Pancreas (tissue), 10 donors: Measurements from ENCODE around the gene METTL24. TPM values are rescaled to one million over a fixed set of nuclear protein-coding genes. Genes with fewer than 3 reads are reported as not detected.

ENCODE experiments used
- ATAC-seq, 4 donors: fragments of 200-7000 bp; cut with Tn5 transposase; one replicate each; pipeline versions ENCODE4 v1.8.0 to v1.9.1; 2020; ENCODE audit warnings: mild to moderate bottlenecking in 4 of 4, moderate library complexity in 4 of 4
- DNase-seq, 6 donors: peaks; one replicate each; pipeline ENCODE4 v3.0.0-alpha.2; 2020
- FAIRE-seq: peaks from 2 replicates; lab custom pipeline; 2012; peaks lifted over from hg19 to GRCh38; lab: Jason Lieb, UNC
- H3K27ac ChIP-seq, 4 donors: fragments of 200-600 bp; sonication (generic); 1 replicate in 3 of 4; 2 replicates in 1 of 4; pipeline versions ENCODE4 v1.5.0 to v1.8.0; 2020
- H3K27me3 ChIP-seq, 4 donors: fragments of 200-600 bp; one replicate each; pipeline ENCODE4 v1.8.0; 2021
- H3K36me3 ChIP-seq, 3 donors: fragments of 200-600 bp; sonication (generic) in 1 of 3; one replicate each; pipeline versions ENCODE4 v1.5.0 to v1.8.0; 2020 to 2021
- H3K4me1 ChIP-seq, 3 donors: fragments of 200-600 bp; one replicate each; pipeline ENCODE4 v1.8.0; 2021
- H3K4me3 ChIP-seq, 4 donors: fragments of 200-600 bp; sonication (generic) in 2 of 4; one replicate each; pipeline versions ENCODE4 v1.5.0 to v1.8.0; 2020 to 2021
- H3K9me3 ChIP-seq, 4 donors: fragments of 200-600 bp; one replicate each; pipeline ENCODE4 v1.8.0; 2021
- CTCF ChIP-seq, 4 donors: fragments of 200-600 bp; sonication (generic) in 3 of 4; IDR thresholded peaks; one replicate each; pipeline versions ENCODE4 v1.5.0 to v1.8.0; 2021; ENCODE audit warnings: antibody characterized with exemption in 4 of 4
- WGBS, 2 donors: extraction: QIAGEN DNeasy Blood & Tissue Kit; methylation state at CpG; one replicate each; pipeline ENCODE4 v1.1.7; 2013; 5-methylcytosine and 5-hydroxymethylcytosine counted together
- intact Hi-C, 3 donors: fragments of 100-400 bp; cut with DNase I; formaldehyde crosslinking; loops; one replicate each; pipeline versions ENCODE4 v1.11.1 to v1.14.2; 2022
- polyA plus RNA-seq, 2 donors: library from polyadenylated mRNA; stranded (reverse); fragments of 200-250 nt; gene quantifications; one replicate each; pipeline ENCODE4 v1.2.3, GENCODE V29; 2013
- total RNA-seq, 6 donors: library from RNA; stranded (reverse); fragmentation: NEBNext Ultra II Directional in 4 of 6; extraction: Animal tissue kit (Norgen Biotek cat#: 25700) in 4 of 6; gene quantifications; one replicate each; pipeline versions ENCODE4 v1.2.1 to v1.2.4, GENCODE V29; 2021 to 2023
- donor health status: healthy with polysubstance abuse.
- donor health status: DM: no; HTN: no; CAD: no; lungs with moderate emphysema.
- donor health status: DM: no; HTN: no; CAD: no.
- donor health status: control.
- donor health status: control.
- donor health status: Bipolar disorder and iron deficiency.
- donor health status: DM: yes; HTN: yes; CAD: no.
- donor health status: DM: no; HTN: no; CAD: no.
- donor health status: DM: no; HTN: no; CAD: no.
- donor health status: DM: yes; HTN: yes; CAD: no.

METTL24 gene
- total and polyA plus RNA-seq, 8 donors = 0.34 to 4.4 (median 1.4) TPM

- no peak for FAIRE-seq
- intact Hi-C loops = no loop called here
- no peaks in the 10 kb centered on the region for H3K27me3 ChIP-seq
- no peak for DNase-seq
- H3K36me3 ChIP-seq = peaks cover 0 to 3% (median 0%) of the 10 kb centered on the region in 3 donors
- H3K4me1 ChIP-seq = no peaks in the 10 kb centered on the region
- WGBS, 2 donors = 91 to 100% methylated on average over 1 of the region's 1 CpG
- no peak overlapping the region for H3K27ac ChIP-seq
- H3K9me3 ChIP-seq = no peaks in the 10 kb centered on the region
- no peak overlapping the region for H3K4me3 ChIP-seq
- TF ChIP-seq CTCF (IDR thresholded peaks at IDR 0.05) = no peak
- ATAC-seq = no peak
Observed at GRCh38 chr6:110226261-110226660, 131.9 kb downstream of the METTL24 start.

GRCh38 chr6:110221738-110222137 lies 136.4 kb downstream of the METTL24 start:
- no peak overlapping the region for H3K27ac ChIP-seq
- H3K4me3 ChIP-seq = no peak overlapping the region
- ATAC-seq (no peak), DNase-seq (no peak), FAIRE-seq (no peak)
- no peaks in the 10 kb centered on the region for H3K9me3 ChIP-seq
- no peaks in the 10 kb centered on the region for H3K4me1 ChIP-seq
- no peaks in the 10 kb centered on the region for H3K27me3 ChIP-seq
- TF ChIP-seq CTCF (IDR thresholded peaks at IDR 0.05) = no peak
- H3K36me3 ChIP-seq = peaks cover 0 to 26% (median 0%) of the 10 kb centered on the region in 3 donors
- intact Hi-C loops = no loop called here

- no peak for FAIRE-seq
- no peak for TF ChIP-seq CTCF (IDR thresholded peaks at IDR 0.05)
- Histone ChIP-seq H3K27me3 (no peaks in the 10 kb centered on the region), H3K9me3 (no peaks in the 10 kb centered on the region), H3K27ac (no peak overlapping the region), H3K4me1 (no peaks in the 10 kb centered on the region), H3K36me3 (peaks cover 1 to 53% (median 7%) of the 10 kb centered on the region in 3 donors), H3K4me3 (no peak overlapping the region)
- no peak for DNase-seq
- intact Hi-C loops = no loop called here
- 77 to 84% methylated on average over 2 of the region's 2 CpGs for WGBS, 2 donors
- ATAC-seq = no peak
Observed at GRCh38 chr6:110217266-110217665, 140.9 kb downstream of the METTL24 start.

GRCh38 chr6:110216140-110216539 lies 142.0 kb downstream of the METTL24 start:
- no peaks in the 10 kb centered on the region for H3K27me3 ChIP-seq
- DNase-seq (no peak), ATAC-seq (no peak), FAIRE-seq (no peak)
- H3K36me3 ChIP-seq = peaks cover 3 to 56% (median 7%) of the 10 kb centered on the region in 3 donors
- H3K9me3 ChIP-seq = no peaks in the 10 kb centered on the region
- 87 to 93% methylated on average over 5 of the region's 5 CpGs for WGBS, 2 donors
- intact Hi-C loops = no loop called here
- no peak overlapping the region for H3K27ac ChIP-seq
- no peaks in the 10 kb centered on the region for H3K4me1 ChIP-seq
- no peak overlapping the region for H3K4me3 ChIP-seq
- no peak for TF ChIP-seq CTCF (IDR thresholded peaks at IDR 0.05)

GRCh38 chr6:110214338-110214737 lies 143.8 kb downstream of the METTL24 start:
- peaks cover 3 to 55% (median 7%) of the 10 kb centered on the region in 3 donors for H3K36me3 ChIP-seq
- no peak for DNase-seq

More at GRCh38 chr6:110214338-110214737, 143.8 kb downstream of the METTL24 start:
- WGBS, 2 donors = 59 to 72% methylated on average over 1 of the region's 1 CpG
- ATAC-seq (no peak), FAIRE-seq (no peak)
- Histone ChIP-seq H3K4me3 (no peak overlapping the region), H3K27me3 (no peaks in the 10 kb centered on the region), H3K9me3 (no peaks in the 10 kb centered on the region), H3K4me1 (no peaks in the 10 kb centered on the region), H3K27ac (no peak overlapping the region)
- TF ChIP-seq CTCF (IDR thresholded peaks at IDR 0.05) = no peak
- intact Hi-C loops = no loop called here
